SH-SY5Y (cell line): ENCODE results near the gene ELMO1.

Experiments used
- GATA2 ChIP-seq: IDR thresholded peaks from 2 replicates; pipeline ENCODE4 v1.6.1; 2011; ENCODE audit warnings: mild to moderate bottlenecking, low read depth, low read length
- GATA3 ChIP-seq: IDR thresholded peaks from 2 replicates; pipeline ENCODE4 v1.6.1; 2011; ENCODE audit warnings: low read depth, mild to moderate bottlenecking, low read length, moderate library complexity

DNA sequence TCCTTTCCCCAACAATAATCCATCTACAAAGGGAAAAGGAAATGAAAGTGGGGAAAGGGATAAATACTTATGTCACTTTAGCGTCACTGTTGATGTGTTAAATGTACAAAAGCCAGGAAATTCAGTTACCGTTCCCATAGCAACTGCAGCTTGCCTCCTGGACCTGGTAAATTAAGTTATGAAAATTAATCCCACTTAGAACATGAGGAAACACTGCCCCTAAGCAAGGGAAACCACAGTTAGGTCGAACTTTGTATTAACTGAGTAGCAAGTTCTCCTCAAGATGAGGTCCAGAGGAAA is 386.2 kb downstream of the ELMO1 start:
- no peak for TF ChIP-seq GATA3
- TF ChIP-seq GATA2, result no peak
